ENCODE results near the gene AGPAT4.

GRCh38 chr6:161300823-161301222, 27.0 kb upstream of the AGPAT4 start:
- TF ChIP-seq CTCF (IDR thresholded peaks at IDR 0.05) (no peak), POLR2AphosphoS5 (IDR thresholded peaks at IDR 0.05) (no peak)

All from breast epithelium (tissue), 3 donors.